BJ (cell line): ENCODE measurements around the gene MRS2. TPM values are rescaled to one million over a fixed set of nuclear protein-coding genes. Genes with fewer than 3 reads are reported as not detected.
A peak's percentile ranks its signal among the peaks of the same experiment; 100 is the strongest.
"Not testable (repeated sequence)": the region's sequence is repeated elsewhere in the genome, so short reads cannot be mapped to it uniquely, and the experiment has no call there.

Source experiments
- CTCF ChIA-PET: fragments of 350-600 bp; formaldehyde crosslinking; extraction: SDS; loops from one replicate; lab custom pipeline; 2021; ENCODE audit warnings: antibody characterized with exemption, inconsistent platforms; lab: Yijun Ruan, JAX
- POLR2A ChIA-PET: fragments of 300-600 bp; sonication (Branson Sonifier 250); formaldehyde crosslinking; extraction: SDS; loops from one replicate; lab custom pipeline; 2021; ENCODE audit warnings: antibody characterized with exemption; lab: Charles Lee
- DNase-seq: peaks from one replicate; pipeline ENCODE4 v3.0.0-alpha.2; 2011; ENCODE audit warnings: low read depth
- H3K27me3 ChIP-seq: 2 replicates; pipeline ENCODE4 v1.6.0; 2011; ENCODE audit warnings: low read length; ENCODE audit not compliant: control insufficient read depth, insufficient read depth
- H3K36me3 ChIP-seq: 2 replicates; pipeline ENCODE4 v1.5.1; 2011; ENCODE audit warnings: low read length; ENCODE audit not compliant: control insufficient read depth, insufficient read depth
- H3K4me3 ChIP-seq: 2 replicates; pipeline ENCODE4 v1.5.1; 2011; ENCODE audit warnings: low read depth, mild to moderate bottlenecking, control low read depth, low read length
- polyA plus RNA-seq: library from polyadenylated mRNA; depleted of rRNA; stranded (reverse); fragments of >200 nt; gene quantifications from 2 replicates; pipeline ENCODE4 v1.2.3, GENCODE V29; 2011
- TF ChIP-seq, protein P1 (sequence below): IDR thresholded peaks from 2 replicates; pipeline ENCODE4 v1.5.1; 2011; ENCODE audit warnings: low read depth, mild to moderate bottlenecking, control low read depth, inconsistent platforms, low read length, moderate library complexity; ENCODE audit not compliant: insufficient read depth

MRS2 gene
- polyA plus RNA-seq, 1 experiment = 6.5 TPM

GRCh38 chr6:24403501-24403824 is 727 bp downstream of the MRS2 start:
- CTCF ChIA-PET = no interaction called here
- no peak for DNase-seq

GRCh38 chr6:24405262-24405661 is 2.5 kb downstream of the MRS2 start:
- POLR2A ChIA-PET = no interaction called here
- Histone ChIP-seq H3K36me3 (peaks cover 2% of the 10 kb centered on the region; the same call in 1 of the 2 replicates), H3K4me3 (no peak overlapping the region), H3K27me3 (no peaks in the 10 kb centered on the region; the same call in 1 of the 2 replicates)
- CTCF ChIA-PET = no interaction called here
- no peak for DNase-seq
- TF ChIP-seq, protein P1, sequence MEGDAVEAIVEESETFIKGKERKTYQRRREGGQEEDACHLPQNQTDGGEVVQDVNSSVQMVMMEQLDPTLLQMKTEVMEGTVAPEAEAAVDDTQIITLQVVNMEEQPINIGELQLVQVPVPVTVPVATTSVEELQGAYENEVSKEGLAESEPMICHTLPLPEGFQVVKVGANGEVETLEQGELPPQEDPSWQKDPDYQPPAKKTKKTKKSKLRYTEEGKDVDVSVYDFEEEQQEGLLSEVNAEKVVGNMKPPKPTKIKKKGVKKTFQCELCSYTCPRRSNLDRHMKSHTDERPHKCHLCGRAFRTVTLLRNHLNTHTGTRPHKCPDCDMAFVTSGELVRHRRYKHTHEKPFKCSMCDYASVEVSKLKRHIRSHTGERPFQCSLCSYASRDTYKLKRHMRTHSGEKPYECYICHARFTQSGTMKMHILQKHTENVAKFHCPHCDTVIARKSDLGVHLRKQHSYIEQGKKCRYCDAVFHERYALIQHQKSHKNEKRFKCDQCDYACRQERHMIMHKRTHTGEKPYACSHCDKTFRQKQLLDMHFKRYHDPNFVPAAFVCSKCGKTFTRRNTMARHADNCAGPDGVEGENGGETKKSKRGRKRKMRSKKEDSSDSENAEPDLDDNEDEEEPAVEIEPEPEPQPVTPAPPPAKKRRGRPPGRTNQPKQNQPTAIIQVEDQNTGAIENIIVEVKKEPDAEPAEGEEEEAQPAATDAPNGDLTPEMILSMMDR = no peak

More at GRCh38 chr6:24403501-24403824, 727 bp downstream of the MRS2 start:
- POLR2A ChIA-PET = no interaction called here
- no peaks in the 10 kb centered on the region; the same call in 1 of the 2 replicates for H3K27me3 ChIP-seq
- H3K36me3 ChIP-seq = peaks cover 2% of the 10 kb centered on the region; the same call in 1 of the 2 replicates
- H3K4me3 ChIP-seq = peak overlapping the region; percentile 68
- TF ChIP-seq, protein P1 = no peak

GRCh38 chr6:24408719-24409410 is 6.1 kb downstream of the MRS2 start:
- no peak for DNase-seq
- H3K27me3 ChIP-seq = no peaks in the 10 kb centered on the region
- ChIA-PET CTCF (interaction anchor here (0.6 to 1.1 kb wide), 3 partner anchors 9 to 22 kb away, joined by 3 to 4 read pairs (median 4); no protein-coding TSS in a partner anchor), POLR2A (no interaction called here)
- H3K4me3 ChIP-seq = no peak overlapping the region
- peaks cover 6% of the 10 kb centered on the region for H3K36me3 ChIP-seq
- TF ChIP-seq, protein P1 = no peak

- TF ChIP-seq, protein P1 = no peak
- no peaks in the 10 kb centered on the region for H3K27me3 ChIP-seq
- ChIA-PET CTCF (no interaction called here), POLR2A (no interaction called here)
- no peak overlapping the region for H3K4me3 ChIP-seq
- no peak for DNase-seq
- H3K36me3 ChIP-seq = peaks cover 3% of the 10 kb centered on the region
Measured at GRCh38 chr6:24410622-24411021, 7.9 kb downstream of the MRS2 start.

GRCh38 chr6:24412294-24412693 is 9.6 kb downstream of the MRS2 start:
- Histone ChIP-seq H3K4me3 (no peak overlapping the region), H3K27me3 (no peaks in the 10 kb centered on the region), H3K36me3 (peaks cover 3% of the 10 kb centered on the region)
- TF ChIP-seq, protein P1 = no peak
- ChIA-PET CTCF (no interaction called here), POLR2A (no interaction called here)
- no peak for DNase-seq

DNA sequence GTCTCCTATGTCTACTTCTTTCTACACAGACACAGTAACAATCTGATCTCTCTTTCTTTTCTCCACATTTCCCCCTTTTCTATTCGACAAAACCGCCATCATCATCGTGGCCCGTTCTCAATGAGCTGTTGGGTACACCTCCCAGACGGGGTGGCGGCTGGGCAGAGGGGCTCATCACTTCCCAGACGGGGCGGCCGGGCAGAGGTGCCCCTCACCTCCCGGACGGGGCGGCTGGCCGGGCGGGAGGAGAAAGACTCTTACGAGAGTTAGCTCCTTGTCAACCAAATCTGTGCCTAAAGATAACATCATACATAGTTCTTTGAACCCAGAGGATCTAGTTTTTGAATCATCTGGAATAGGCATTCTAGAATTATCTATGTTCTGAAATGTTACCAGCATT is 11.8 kb downstream of the MRS2 start:
- H3K36me3 ChIP-seq, H3K27me3 ChIP-seq, H3K4me3 ChIP-seq, DNase-seq, POLR2A ChIA-PET: not testable (repeated sequence)
- CTCF ChIA-PET = interaction anchor here (1.1 kb wide), 1 partner anchor 16 kb away, joined by 3 read pairs; no protein-coding TSS in a partner anchor
